Kasumi-1 (cell line): ENCODE measurements around the gene CDCA5.

Source experiments
- DNase-seq, 2 experiments: peaks; one replicate each; lab custom pipeline; 2025; lab: John Stamatoyannopoulos, UW

Gene CDCA5, protein sequence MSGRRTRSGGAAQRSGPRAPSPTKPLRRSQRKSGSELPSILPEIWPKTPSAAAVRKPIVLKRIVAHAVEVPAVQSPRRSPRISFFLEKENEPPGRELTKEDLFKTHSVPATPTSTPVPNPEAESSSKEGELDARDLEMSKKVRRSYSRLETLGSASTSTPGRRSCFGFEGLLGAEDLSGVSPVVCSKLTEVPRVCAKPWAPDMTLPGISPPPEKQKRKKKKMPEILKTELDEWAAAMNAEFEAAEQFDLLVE

GRCh38 chr11:65083834-65084597 lies at the start of gene CDCA5, which contains the start of gene ZFPL1:
CDCA5 (minus strand) TSS chr11:65084040; CDS start chr11:65083978, 62 bp downstream.
ZFPL1 (plus strand) TSS chr11:65084222; CDS start chr11:65084699, 477 bp downstream.
- peak; percentile 94 to 97 for DNase-seq

GRCh38 chr11:65132988-65133700 lies 49.3 kb upstream of the CDCA5 start:
- DNase-seq = peak; percentile 16 to 23

GRCh38 chr11:65132238-65132987 lies 48.6 kb upstream of the CDCA5 start:
- peak in 1 of 2 experiments; percentile 8 for DNase-seq

DNA sequence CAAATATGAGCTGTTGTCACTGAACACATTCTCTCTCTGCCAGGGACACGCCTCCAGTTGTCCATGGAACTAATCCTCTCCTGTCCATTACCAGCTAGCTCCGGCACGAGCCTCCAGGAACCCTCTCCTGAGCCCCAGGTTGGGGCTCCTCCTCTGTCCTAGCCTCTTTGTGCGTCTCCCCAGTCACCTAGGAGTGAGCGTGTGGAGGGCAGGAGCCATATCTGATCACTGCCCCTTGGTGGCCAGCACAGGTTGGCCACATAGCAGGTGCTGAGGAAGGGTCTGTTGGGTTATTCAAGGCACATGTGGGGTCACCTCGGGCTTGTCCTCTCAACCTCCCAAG lies 48.0 kb upstream of the CDCA5 start:
- DNase-seq = no peak

- no peak for DNase-seq
These were observed 47.6 kb upstream of the CDCA5 start for GRCh38 chr11:65131417-65131776.

GRCh38 chr11:65130631-65131416 lies 47.0 kb upstream of the CDCA5 start:
- DNase-seq = no peak

GRCh38 chr11:65129649-65130441 lies 46.0 kb upstream of the CDCA5 start:
- no peak for DNase-seq

GRCh38 chr11:65128182-65129145 lies 44.6 kb upstream of the CDCA5 start:
- DNase-seq = no peak

GRCh38 chr11:65127473-65128181 lies 43.8 kb upstream of the CDCA5 start:
- DNase-seq = no peak

DNA sequence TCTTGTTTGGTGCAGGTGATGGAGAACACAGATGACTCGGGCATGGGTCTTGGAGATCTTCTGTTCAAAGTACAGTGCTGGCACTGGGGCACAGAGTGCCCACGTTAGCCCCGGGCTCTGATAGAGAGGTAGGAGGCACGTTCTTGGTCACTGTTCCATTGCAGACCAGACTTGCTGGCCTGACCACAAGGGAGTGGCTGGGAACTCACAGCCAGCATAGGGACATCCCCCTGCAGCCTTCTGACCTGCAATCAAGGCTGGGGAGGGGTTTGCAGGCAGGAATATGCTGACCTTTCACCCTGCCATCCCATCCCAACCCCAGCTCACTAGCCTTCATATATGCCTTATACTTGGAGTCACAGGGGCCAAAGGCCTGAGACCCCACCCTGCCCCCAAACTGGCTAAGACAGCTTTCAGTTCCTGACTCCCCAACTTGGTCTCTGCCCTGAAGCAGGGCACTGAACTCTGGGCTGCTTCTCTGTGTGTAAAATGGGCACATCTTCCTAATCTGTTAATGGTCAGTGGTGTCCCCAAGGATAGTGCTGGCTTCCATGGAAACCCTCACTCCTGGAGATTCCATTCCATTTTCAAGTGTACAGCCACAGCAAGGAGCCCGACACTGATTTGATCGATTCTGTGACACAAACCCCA lies 42.9 kb upstream of the CDCA5 start:
- DNase-seq = no peak

DNA sequence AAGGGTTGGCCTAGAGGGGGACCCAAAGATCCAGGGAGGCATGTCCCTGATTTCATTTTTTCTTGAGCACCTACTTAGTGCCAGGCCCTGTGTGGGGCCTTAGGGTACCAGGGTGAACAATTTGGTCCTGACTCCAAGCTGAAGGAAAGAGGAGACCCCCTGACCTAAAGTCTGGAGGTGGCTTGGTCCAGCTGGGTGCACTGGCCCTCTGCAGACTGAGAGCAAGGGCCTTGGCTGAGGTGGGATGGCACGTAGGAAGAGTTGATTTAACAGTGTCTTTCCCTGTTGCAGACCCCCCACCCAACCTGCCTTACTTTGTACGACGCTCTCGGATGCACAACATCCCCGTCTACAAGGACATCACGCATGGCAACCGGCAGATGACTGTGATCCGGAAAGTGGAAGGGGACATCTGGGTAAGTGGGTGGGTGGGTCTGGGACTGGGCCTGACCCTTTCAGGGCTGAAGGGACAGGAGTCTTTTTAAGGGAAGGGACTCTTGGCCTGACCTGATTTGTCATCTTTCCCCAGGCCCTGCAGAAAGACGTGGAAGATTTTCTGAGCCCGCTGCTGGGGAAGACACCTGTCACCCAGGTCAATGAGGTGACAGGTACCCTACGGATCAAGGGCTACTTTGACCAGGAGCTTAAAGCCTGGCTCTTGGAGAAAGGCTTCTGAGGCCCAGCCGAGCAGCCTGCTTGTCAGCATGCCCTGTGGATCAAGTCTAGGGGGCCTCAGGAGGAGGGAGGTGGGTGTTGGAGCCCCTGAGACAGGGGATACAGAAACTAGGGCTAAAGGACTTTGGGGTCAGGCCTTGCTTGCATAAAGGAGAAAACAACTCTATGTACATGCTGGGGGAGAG lies 41.6 kb upstream of the CDCA5 start:
- no peak for DNase-seq

DNA sequence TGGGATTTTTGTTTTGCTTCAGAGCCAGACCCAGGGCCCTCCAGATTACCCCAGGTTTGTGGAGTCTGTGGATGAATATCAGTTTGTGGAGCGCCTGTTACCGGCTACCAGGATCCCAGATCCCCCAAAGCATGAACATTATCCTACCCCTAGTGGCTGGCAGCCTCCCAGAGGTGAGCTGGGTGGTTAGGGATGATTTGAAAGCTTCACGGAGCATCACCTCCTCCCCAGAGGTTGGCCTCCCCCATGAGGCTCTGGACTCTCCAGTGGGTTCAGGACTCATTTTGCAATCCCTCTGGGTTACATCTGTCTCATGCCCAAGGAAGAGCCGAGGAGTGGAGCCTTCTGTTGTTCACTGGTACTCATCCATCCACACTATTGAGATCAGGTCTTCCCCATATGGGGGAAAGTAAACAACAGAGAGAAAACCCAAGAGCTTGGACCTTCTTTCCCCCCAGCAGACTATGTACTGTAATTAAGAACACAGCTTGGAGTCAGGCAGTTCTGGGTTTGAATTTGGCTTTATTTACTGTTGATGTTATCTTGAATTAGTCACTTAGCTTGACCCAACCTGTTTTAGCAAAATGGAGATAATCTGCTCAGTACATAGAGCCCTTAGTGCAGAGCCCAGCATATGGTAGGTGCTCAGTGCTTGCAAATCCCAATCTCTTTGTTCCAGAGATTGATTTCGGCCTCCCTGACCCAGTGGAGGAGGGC lies 40.8 kb upstream of the CDCA5 start:
- DNase-seq = no peak

DNA sequence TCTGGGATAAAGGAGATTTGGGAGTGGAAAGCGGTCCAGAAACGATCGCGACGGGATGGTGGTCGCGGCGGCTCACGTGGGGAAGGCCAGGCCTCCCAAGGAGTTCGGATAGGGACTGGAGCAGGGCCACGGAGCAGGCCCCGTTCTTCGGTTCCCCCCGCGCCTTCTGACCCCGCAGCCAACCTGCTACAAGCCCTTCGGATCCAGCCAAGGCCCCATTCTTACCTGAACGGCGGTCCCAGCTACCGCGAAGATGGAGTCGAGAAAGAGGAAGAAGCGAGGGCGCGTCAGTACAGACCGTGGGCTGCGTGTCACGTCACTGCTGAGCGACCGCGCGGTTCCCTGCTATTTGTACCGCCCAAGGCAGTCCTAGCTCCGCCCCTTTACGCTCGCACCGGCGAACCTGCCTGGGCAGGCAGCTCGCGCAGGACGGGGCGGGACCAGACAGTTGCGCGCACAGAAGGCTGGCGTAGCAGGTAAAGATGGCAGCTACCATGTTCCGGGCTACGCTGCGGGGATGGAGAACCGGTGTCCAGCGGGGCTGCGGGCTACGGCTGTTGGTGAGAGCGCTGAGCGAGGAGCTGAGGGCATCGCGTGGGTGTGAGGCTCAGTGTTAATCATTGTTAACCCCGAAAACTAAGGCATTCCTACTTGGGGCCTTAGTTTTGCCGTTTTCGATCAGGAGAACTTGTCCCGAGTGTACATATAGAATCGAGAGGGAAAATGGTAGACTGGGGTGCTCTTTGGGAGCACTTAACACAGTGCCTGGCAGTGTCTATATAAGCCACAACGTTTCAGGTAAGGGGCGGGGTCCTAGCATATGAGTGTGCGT lies 38.2 kb upstream of the CDCA5 start, which contains the start of the genes FAU and MRPL49:
TSS of gene FAU (minus strand) at position 270 of the 832 bp plus-strand sequence. CDS start 321 bp downstream, outside the sequence.
TSS of gene MRPL49 (plus strand) at position 457 of the 832 bp plus-strand sequence. CDS start at position 483, 26 bp downstream.
- DNase-seq = peak; percentile 98 to 99

DNA sequence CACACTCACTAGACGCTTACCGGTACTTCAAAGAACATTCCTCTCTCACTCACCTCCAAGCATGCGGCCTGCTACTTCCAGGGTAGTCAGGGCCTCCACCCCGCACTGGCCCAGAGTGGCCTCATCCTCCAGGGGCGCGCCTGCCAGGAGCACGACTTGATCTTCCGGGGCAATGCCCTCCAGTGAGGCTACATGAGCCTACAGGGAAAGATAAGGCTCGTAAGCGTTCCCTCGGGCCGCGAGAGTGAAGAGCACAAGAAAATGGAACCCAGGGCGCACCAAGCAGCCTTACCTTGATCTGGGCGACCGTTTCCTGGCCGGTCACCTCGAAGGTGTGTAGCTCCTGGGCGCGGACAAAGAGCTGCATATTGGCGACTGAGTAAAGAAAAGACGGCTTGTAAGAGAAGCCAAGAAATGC lies 37.6 kb upstream of the CDCA5 start:
- no peak for DNase-seq

DNA sequence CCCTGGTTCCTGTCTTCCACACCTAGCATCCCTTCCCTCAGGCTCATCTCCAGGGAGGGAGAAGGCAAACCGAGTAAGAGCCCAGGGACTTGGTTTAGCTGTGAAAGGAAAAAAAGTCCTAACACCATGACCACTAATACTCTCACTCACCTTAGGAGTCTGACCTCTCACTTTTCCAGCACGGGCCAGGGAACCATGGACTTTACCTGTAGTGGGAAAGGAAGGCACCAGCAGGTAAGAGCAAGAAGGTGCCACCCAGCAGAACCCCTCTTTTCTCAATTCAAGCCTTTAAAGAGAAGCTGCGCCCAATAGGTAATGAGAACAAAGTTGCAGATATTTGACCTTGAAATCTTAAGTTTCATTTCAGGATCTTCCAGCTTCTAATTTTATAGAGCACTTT lies 37.0 kb upstream of the CDCA5 start:
- no peak for DNase-seq
